Loucy (cell line): Measurements from ENCODE around the gene ALDH1A3.

Experiments
- H2AFZ ChIP-seq: fragments of 200-600 bp; sonication (generic); 2 replicates; pipeline ENCODE4 v1.6.0; 2016; ENCODE audit warnings: antibody characterized with exemption, mild to moderate bottlenecking, low read length, moderate library complexity
- H3F3A ChIP-seq: fragments of 200-600 bp; 2 replicates; pipeline ENCODE4 v1.6.0; 2016; ENCODE audit warnings: antibody characterized with exemption, low read depth, mild to moderate bottlenecking
- H3K27me3 ChIP-seq: fragments of 200-600 bp; sonication (generic); 2 replicates; pipeline ENCODE4 v1.6.1; 2014; ENCODE audit warnings: low read length, mild to moderate bottlenecking; ENCODE audit not compliant: insufficient read depth, poor library complexity, severe bottlenecking
- H3K36me3 ChIP-seq: fragments of 200-600 bp; sonication (generic); 2 replicates; pipeline ENCODE4 v1.6.1; 2016; ENCODE audit warnings: low read length; ENCODE audit not compliant: insufficient read depth
- H3K4me1 ChIP-seq: fragments of 200-600 bp; sonication (generic); 2 replicates; pipeline ENCODE4 v1.5.1; 2014; ENCODE audit warnings: low read length, mild to moderate bottlenecking; ENCODE audit not compliant: insufficient read depth, poor library complexity, severe bottlenecking
- H3K4me2 ChIP-seq: fragments of 200-600 bp; sonication (generic); 2 replicates; pipeline ENCODE4 v1.6.0; 2014; ENCODE audit warnings: antibody characterized with exemption, low read length, low read depth, mild to moderate bottlenecking; ENCODE audit not compliant: poor library complexity, severe bottlenecking
- H3K4me3 ChIP-seq: fragments of 200-600 bp; sonication (generic); 2 replicates; pipeline ENCODE4 v1.5.1; 2014; ENCODE audit warnings: low read length, mild to moderate bottlenecking, mixed read lengths; ENCODE audit not compliant: poor library complexity, severe bottlenecking
- H3K79me2 ChIP-seq: fragments of 200-600 bp; sonication (generic); 2 replicates; pipeline ENCODE4 v1.6.1; 2014; ENCODE audit warnings: low read length; ENCODE audit not compliant: insufficient read depth
- H3K9ac ChIP-seq: fragments of 200-600 bp; sonication (generic); 2 replicates; pipeline ENCODE4 v1.6.0; 2014; ENCODE audit warnings: mild to moderate bottlenecking, low read depth, low read length, moderate library complexity; ENCODE audit not compliant: poor library complexity, severe bottlenecking
- H3K9me2 ChIP-seq: fragments of 200-600 bp; sonication (generic); replicated peaks from 2 replicates; pipeline ENCODE4 v1.6.1; 2016; ENCODE audit warnings: low read depth, low read length, mixed read lengths
- H3K9me3 ChIP-seq: fragments of 200-600 bp; sonication (generic); 2 replicates; pipeline ENCODE4 v1.6.1; 2014; ENCODE audit warnings: mild to moderate bottlenecking, antibody characterized with exemption, low read length, low read depth; ENCODE audit not compliant: insufficient read depth
- H4K20me1 ChIP-seq: fragments of 200-600 bp; sonication (generic); 2 replicates; pipeline ENCODE4 v1.6.0; 2014; ENCODE audit warnings: antibody characterized with exemption, low read length, mild to moderate bottlenecking; ENCODE audit not compliant: insufficient read depth, poor library complexity, severe bottlenecking
- EZH2phosphoT487 ChIP-seq: fragments of 200-600 bp; IDR thresholded peaks from 2 replicates; pipeline ENCODE4 v1.6.1; 2018; ENCODE audit warnings: antibody characterized with exemption, mild to moderate bottlenecking, moderate library complexity, borderline replicate concordance
- TF ChIP-seq, protein P1 (sequence below): fragments of 200-600 bp; sonication (generic); conservative IDR thresholded peaks from 2 replicates; pipeline ENCODE4 v1.5.1; 2014; ENCODE audit warnings: mild to moderate bottlenecking, antibody characterized with exemption, low read length

ALDH1A3 gene

DNA sequence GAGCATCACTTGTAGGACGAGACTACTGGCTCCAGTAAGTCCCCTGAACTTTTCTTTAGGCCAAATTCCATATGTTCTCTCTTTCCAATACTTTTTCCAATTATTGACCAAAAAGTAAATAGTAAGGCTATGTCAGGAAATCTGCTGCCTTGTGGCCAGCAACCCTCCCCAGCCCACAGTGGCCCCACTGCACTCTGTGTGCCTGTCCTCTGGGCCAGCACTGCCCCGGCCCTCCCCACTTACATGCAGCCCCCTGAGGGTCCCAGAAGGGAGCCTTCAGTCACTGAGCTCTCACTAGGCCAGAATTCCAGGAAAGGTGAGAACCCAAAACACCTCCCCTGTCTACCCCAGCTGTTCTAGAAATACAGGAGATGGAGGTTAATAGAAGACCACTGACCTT is 21.3 kb upstream of the ALDH1A3 start:
- Histone ChIP-seq H3K27me3 (no peaks in the 10 kb centered on the region), H2AFZ (no peak overlapping the region), H4K20me1 (no peaks in the 10 kb centered on the region), H3K79me2 (no peaks in the 10 kb centered on the region), H3K9me3 (no peaks in the 10 kb centered on the region), H3K4me1 (no peaks in the 10 kb centered on the region), H3F3A (no peaks in the 10 kb centered on the region), H3K9me2 (no peaks in the 10 kb centered on the region), H3K9ac (no peak overlapping the region), H3K4me2 (no peak overlapping the region), H3K36me3 (no peaks in the 10 kb centered on the region), H3K4me3 (no peak overlapping the region)
- TF ChIP-seq, protein P1, sequence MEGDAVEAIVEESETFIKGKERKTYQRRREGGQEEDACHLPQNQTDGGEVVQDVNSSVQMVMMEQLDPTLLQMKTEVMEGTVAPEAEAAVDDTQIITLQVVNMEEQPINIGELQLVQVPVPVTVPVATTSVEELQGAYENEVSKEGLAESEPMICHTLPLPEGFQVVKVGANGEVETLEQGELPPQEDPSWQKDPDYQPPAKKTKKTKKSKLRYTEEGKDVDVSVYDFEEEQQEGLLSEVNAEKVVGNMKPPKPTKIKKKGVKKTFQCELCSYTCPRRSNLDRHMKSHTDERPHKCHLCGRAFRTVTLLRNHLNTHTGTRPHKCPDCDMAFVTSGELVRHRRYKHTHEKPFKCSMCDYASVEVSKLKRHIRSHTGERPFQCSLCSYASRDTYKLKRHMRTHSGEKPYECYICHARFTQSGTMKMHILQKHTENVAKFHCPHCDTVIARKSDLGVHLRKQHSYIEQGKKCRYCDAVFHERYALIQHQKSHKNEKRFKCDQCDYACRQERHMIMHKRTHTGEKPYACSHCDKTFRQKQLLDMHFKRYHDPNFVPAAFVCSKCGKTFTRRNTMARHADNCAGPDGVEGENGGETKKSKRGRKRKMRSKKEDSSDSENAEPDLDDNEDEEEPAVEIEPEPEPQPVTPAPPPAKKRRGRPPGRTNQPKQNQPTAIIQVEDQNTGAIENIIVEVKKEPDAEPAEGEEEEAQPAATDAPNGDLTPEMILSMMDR = no peak
- TF ChIP-seq EZH2phosphoT487 = no peak

DNA sequence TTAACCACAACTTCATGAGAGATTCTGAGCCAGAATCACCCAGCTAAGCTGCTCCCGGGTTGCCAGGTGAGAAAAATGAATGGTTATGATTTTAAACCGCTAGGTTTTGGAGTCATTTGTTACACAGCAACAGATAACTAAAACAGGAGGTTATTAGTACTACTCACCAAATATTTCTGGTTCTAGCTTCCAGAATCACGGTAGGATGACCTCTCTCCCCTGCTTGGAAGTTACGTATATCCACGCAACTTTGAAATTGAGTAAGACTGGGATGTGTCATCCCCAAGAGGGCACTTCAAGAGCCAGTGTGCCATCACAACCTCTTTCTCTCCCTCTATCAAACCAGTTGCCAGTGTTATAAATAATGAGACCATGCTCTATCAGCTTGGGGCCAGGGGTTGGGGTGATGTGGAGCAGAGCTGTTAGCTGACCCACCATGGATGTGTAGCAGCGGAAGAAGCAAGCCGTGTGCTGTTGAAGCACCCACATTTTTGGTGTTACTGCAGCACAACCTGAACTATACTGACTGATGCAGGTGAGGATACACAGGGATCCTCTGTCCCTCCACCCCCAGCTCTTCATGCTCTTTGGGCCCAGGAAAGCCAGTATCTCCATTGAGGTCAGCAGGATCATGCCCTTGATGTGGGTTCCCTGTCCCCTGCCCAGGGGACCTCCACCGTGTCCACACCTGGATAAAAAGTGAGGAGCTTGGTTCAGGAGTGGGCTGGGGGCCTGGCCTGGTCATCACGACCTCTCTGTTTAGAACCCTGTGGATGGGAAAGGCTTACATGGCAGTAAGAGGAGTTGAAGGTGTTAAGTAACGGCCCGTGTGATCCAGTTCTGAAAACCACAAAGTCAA is 19.4 kb upstream of the ALDH1A3 start:
- H2AFZ ChIP-seq = no peak overlapping the region
- TF ChIP-seq EZH2phosphoT487 = no peak
- TF ChIP-seq, protein P1 = no peak
- no peaks in the 10 kb centered on the region for H3K9me2 ChIP-seq
- H3K9me3 ChIP-seq = no peaks in the 10 kb centered on the region
- no peak overlapping the region for H3K4me2 ChIP-seq
- no peaks in the 10 kb centered on the region for H3K36me3 ChIP-seq
- H3K27me3 ChIP-seq = no peaks in the 10 kb centered on the region
- no peaks in the 10 kb centered on the region for H3F3A ChIP-seq
- no peaks in the 10 kb centered on the region for H4K20me1 ChIP-seq
- no peak overlapping the region for H3K9ac ChIP-seq
- H3K4me3 ChIP-seq = no peak overlapping the region
- no peaks in the 10 kb centered on the region for H3K4me1 ChIP-seq
- H3K79me2 ChIP-seq = no peaks in the 10 kb centered on the region

DNA sequence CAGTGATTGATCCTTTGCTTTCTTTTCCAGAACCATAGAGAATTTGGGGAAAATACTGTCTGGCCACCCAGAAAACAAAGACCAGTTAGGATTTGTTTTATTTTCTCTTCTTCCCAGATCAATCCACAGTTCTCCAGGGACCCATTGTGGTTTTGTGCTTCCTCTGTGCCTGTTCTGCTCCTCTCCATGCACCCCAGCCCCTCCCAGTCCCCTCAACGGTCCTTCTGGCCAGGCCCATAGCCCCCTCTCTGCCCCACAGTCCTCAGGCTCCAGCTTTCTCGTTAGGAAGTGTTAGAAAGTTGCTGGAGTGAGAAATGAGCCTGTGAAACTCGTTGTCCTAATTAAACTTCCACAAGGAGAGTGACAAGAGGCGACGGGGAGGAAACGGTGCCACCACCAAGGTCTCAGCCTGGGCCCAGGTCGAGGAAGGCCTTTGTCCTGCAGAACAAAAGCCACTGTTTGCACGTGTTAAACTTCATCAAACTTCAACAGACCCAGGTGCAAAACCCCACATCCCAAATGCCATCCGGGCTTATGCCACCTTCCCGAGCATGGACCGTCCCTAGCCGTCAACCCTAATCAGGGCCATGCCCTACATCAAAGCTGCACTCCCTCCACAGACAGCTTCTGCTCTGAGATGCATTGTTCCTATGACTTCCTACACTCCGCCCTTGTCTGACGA is 18.7 kb upstream of the ALDH1A3 start:
- Histone ChIP-seq H3K9ac (no peak overlapping the region), H3K9me3 (no peaks in the 10 kb centered on the region), H3K79me2 (no peaks in the 10 kb centered on the region), H3K9me2 (no peaks in the 10 kb centered on the region), H4K20me1 (no peaks in the 10 kb centered on the region), H3K4me3 (no peak overlapping the region), H3K4me1 (no peaks in the 10 kb centered on the region), H3K4me2 (no peak overlapping the region), H2AFZ (no peak overlapping the region), H3K36me3 (no peaks in the 10 kb centered on the region), H3F3A (no peaks in the 10 kb centered on the region), H3K27me3 (no peaks in the 10 kb centered on the region)
- TF ChIP-seq, protein P1 = no peak
- no peak for TF ChIP-seq EZH2phosphoT487
